Activated naive CD4-positive, alpha-beta T cell treated with anti-CD3 and anti-CD28 coated beads, Interleukin-2, amount 10 ng/mL, durations not matched to agents 7 days and 5 days (primary cell): ENCODE results near the gene ABCA2.

Source experiments
- CTCF ChIA-PET: fragments of 350-600 bp; sonication (Branson Sonifier 250); formaldehyde crosslinking; loops from one replicate; lab custom pipeline; 2021; ENCODE audit warnings: antibody characterized with exemption; lab: Charles Lee
- DNase-seq: peaks from one replicate; pipeline ENCODE4 v3.0.0-alpha.2; 2020
- H3K27ac Mint-ChIP-seq: one replicate; pipeline ENCODE4 v1.8.0; 2021; ENCODE audit warnings: mild to moderate bottlenecking, moderate library complexity, mixed read lengths
- H3K27me3 Mint-ChIP-seq: one replicate; pipeline ENCODE4 v1.8.0; 2021; ENCODE audit warnings: mild to moderate bottlenecking, mixed read lengths
- H3K36me3 Mint-ChIP-seq: one replicate; pipeline ENCODE4 v1.8.0; 2021; ENCODE audit warnings: mixed read lengths
- H3K4me1 Mint-ChIP-seq: one replicate; pipeline ENCODE4 v1.8.0; 2021; ENCODE audit warnings: mixed read lengths
- H3K4me3 Mint-ChIP-seq: one replicate; pipeline ENCODE4 v1.8.0; 2021; ENCODE audit warnings: mild to moderate bottlenecking, moderate library complexity, mixed read lengths
- H3K9me3 Mint-ChIP-seq: one replicate; pipeline ENCODE4 v1.8.0; 2021; ENCODE audit warnings: mixed read lengths

ABCA2 gene

DNA sequence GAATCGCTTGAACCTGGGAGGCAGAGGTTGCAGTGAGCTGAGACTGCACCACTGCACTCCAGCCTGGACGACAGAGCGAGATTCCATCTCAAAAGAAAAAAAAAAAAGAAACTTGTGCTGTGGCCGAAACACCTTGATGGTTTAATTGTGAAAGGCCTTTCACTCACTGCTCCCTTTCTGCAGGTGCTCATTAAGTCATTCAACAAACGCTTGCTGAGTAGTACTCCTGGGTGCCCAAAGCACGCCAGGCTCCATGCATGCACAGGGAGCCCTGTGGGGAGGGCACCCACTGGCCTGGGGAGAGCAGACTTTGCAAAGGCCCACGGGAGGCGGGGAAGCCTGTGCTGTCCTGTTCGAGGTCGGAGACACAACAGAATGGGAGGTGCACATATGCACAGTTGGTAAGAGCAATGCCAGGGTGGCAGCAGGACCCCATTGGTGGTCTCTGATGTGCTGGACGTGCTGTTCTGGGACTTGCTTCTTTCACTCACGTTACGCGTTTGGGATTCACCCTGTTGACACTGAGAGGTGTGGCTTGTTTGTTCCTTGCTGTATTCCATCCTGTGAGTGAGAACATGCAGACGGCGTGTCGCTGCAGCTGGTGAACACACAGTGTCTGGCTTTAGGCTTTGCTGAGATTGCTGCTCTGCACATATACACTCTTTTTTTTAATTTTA lies 28.8 kb upstream of the ABCA2 start:
- H3K27me3 Mint-ChIP-seq: peaks cover 66% of the 10 kb centered on the region
- no peaks in the 10 kb centered on the region for H3K4me1 Mint-ChIP-seq
- H3K9me3 Mint-ChIP-seq: no peaks in the 10 kb centered on the region
- H3K27ac Mint-ChIP-seq: no peak overlapping the region
- no peak for DNase-seq
- CTCF ChIA-PET: interaction anchor here (1.4 to 1.8 kb wide), 4 partner anchors 7 to 12 kb away, joined by 4 to 8 read pairs (median 6); no protein-coding TSS in a partner anchor
- no peaks in the 10 kb centered on the region for H3K36me3 Mint-ChIP-seq
- H3K4me3 Mint-ChIP-seq: no peak overlapping the region

DNA sequence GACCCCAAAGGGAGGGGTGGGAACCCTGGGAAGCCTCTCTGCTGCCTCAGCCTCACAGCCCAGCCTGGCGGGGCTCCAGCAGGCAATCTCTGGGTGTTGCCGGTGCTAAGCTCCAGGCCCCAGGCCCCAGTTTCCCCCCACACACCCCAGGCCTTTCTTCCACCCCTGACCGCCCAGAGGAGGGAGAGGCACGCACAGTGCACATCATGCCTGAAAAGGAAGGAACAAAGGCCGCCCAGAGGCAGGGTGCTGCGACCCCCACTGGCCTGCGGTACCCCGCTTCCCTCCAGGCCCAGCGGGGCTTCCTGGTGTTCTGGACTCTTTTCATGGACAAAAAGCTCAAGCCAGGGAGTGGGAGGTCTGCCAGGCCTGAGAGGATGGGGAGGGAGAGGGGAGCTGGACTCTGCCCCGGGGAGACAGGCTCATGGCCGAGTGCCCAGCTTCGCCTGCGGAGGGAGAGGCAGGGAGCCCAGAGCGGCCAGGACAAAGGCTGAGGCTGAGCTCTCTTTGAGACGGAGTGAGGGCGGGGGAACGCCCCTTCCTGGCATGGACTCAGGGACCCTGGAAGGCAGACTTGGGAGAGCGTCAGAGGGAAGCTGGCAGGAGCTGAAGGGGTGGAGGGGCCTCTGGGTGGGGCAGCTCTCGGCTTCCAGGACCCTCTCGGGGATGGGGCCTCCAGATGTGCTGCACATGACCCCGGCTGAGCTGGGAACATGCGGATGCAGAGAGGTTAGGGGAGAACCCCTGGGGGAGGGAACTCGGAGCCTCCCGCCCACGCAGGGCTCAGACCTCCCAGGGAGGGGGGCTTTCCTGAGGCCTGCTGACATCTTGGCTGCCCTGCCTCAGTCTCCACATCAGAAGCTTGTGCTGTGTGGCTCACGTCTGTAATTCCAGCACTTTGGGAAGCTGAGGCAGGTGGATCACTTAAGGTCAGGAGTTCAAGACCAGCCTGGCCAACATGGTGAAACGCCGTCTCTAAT lies 27.6 kb upstream of the ABCA2 start:
- DNase-seq: no peak
- Mint-ChIP-seq H3K4me1 (no peaks in the 10 kb centered on the region), H3K36me3 (no peaks in the 10 kb centered on the region), H3K27ac (no peak overlapping the region), H3K27me3 (peaks cover 78% of the 10 kb centered on the region), H3K9me3 (no peaks in the 10 kb centered on the region), H3K4me3 (no peak overlapping the region)
- CTCF ChIA-PET: interaction anchor here (1.0 to 1.8 kb wide), 6 partner anchors 8 to 26 kb away, joined by 3 to 8 read pairs (median 6); partner anchors contain the start of gene NPDC1

DNA sequence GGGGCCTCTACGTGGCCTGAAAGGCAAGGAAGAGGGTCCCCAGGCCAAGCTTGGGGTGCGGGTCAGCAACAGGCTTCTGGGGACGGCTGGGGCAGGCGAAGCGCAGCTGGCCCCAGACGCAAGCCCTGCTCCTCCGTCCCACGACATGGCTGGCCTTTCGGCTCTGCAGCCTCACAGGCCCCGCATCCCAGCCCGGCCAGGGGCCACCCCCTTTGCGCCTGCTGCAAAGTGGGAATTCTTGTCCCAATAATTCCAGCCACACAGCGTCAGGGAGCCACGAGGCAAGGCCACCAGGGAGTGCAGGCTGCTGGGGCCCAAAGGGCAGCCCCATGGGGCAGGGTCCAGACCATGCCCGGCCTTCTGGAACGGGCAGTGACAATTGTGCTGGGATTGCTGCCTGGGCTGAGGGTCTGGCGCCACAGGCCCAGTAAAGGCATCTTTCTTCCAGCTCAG lies 26.9 kb upstream of the ABCA2 start:
- CTCF ChIA-PET: interaction anchor here (1.2 to 1.8 kb wide), 5 partner anchors 8 to 26 kb away, joined by 4 to 8 read pairs (median 6); partner anchors contain the start of gene NPDC1
- Mint-ChIP-seq H3K9me3 (no peaks in the 10 kb centered on the region), H3K4me3 (no peak overlapping the region), H3K36me3 (no peaks in the 10 kb centered on the region), H3K27me3 (peaks cover 85% of the 10 kb centered on the region), H3K27ac (no peak overlapping the region), H3K4me1 (peaks cover under 1% of the 10 kb centered on the region)
- no peak for DNase-seq

DNA sequence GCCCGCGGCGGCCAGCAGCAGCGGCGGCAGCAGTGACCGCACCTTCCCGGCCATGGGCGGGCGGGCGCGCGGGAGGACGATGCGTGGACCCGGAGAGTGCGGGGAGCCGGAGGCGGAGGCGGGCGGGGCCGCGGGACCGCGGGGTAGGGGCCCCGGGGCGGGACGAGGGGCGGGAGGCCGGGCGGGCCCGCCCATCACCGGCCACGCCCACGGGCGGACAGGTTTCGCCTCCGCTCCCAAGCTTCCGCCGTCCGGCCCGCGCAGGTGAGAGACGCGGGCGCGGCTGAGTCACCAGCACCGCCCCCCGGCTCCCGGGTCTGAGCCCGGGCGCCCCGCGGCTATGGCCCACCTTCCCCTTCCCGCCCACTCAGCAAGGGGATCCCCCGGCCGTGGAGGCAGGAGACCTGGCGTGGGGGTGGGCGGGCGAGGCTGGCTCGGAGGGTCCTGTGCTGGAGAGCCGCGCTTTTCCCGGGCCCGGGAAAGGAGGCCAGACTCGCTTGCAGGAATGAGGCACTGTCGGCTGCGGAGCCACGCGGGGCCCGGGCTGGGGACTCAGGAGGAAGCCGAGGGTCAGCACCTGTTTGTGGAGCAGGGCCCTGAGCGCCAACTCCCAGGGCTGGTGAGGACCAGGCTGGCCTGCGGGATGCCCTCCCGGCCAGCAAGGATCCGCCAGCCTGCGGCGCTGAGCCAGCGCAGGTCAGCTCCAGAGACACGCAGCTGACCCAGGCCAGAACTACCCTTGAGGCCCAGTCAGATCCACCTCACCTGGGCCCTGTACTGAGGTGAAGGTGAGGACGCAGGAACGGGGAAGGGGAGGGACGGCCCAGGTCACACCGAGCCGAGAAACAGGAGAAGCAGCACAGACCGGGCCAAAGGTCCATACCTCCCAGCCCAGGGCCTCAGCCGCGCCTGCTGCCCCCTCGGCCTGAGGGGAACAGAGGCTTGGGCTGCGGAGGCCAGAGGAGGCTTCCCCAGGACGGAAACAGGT lies 26.2 kb upstream of the ABCA2 start, which contains the start of gene ENTPD2:
Gene ENTPD2, minus strand, starts transcription at position 118 of the 988 bp plus-strand sequence. Its CDS starts 64 bp downstream, at position 54.
- DNase-seq: peak; percentile 69
- no peak within 1 kb of the TSS for H3K27ac Mint-ChIP-seq
- no peak within 1 kb of the TSS for H3K4me3 Mint-ChIP-seq
- peaks cover 89% of the 10 kb centered on the region for H3K27me3 Mint-ChIP-seq
- H3K4me1 Mint-ChIP-seq: peaks cover 6% of the 10 kb centered on the region
- H3K36me3 Mint-ChIP-seq: no peaks in the 10 kb centered on the region
- no peaks in the 10 kb centered on the region for H3K9me3 Mint-ChIP-seq
- CTCF ChIA-PET: interaction anchor here (1.7 kb wide), 1 partner anchor 8 kb away, joined by 5 read pairs; the partner anchor contains the start of gene NPDC1

DNA sequence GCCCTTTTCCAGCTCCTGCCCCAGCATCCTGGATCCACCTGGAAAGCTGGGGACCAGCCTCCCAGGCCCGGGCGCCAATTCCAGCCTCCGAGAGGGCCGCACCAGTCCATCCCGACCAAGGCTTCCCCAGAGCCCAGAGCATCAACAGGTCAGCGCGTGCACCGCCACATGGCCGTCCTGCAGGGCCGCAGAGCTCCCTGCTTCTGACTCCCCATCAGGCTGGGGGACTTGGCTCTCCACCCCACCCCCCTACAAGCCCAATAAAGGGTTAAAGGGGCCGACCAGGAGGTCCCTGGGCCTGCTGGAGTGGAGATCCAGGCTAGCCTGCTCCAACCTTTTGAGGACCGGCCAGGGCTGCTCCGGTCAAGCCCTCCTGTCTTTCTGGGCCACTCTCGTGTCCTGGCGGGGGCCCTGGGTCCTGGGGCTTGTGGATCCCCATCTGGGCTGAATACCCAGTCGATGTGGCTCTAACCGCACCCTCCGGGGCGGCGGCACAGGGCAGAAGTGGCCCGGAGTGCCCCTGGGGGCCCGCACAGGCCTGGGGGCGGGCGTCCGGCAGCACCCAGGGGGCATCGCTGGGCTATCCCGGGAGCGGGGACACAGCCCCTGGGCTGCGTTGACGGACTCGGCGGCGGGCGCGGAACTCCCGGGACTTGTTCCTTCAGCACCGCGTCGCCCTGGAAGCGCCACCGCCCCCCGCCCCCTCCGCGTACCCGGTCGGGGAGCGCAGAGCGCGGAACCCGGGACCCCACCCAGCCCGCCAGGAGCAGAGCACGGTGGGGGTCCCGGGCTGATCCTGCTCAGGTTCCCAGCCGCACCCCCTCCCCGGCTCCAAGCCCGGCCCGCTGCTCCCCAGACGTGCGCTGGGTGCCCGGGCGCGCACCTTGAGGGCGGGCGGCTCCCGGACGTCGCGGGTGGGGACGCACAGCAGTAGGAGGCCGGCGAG lies 25.2 kb upstream of the ABCA2 start:
- no peak overlapping the region for H3K4me3 Mint-ChIP-seq
- no peaks in the 10 kb centered on the region for H3K9me3 Mint-ChIP-seq
- peaks cover 6% of the 10 kb centered on the region for H3K4me1 Mint-ChIP-seq
- no peak overlapping the region for H3K27ac Mint-ChIP-seq
- DNase-seq: no peak
- H3K27me3 Mint-ChIP-seq: peaks cover 91% of the 10 kb centered on the region
- CTCF ChIA-PET: interaction anchor here (0.6 to 2.1 kb wide), 6 partner anchors 11 to 183 kb away, joined by 3 to 11 read pairs (median 3); no protein-coding TSS in a partner anchor
- no peaks in the 10 kb centered on the region for H3K36me3 Mint-ChIP-seq

DNA sequence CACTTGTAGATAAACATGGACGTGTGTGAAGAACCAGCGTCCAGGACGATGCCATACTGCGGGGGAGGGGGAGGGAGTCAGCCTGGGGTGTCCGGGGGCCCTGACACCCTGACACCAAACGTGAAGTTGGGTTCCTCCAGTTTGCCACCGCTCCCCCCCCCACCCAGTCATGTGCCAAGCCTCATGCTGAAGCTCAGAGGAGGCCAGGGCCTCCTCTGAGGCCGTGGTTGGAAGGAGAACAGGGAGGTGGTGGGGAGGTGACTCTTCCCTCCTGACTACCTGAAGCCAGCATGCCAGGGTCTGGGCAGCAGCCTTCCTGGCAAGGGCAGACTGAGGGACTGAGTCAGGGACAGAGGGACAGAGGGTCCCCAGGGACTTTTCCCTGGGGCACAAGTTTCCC lies 24.3 kb upstream of the ABCA2 start:
- CTCF ChIA-PET: interaction anchor here (0.9 to 2.1 kb wide), 5 partner anchors 12 to 184 kb away, joined by 3 to 11 read pairs (median 3); no protein-coding TSS in a partner anchor
- peaks cover 6% of the 10 kb centered on the region for H3K4me1 Mint-ChIP-seq
- H3K27me3 Mint-ChIP-seq: peaks cover 91% of the 10 kb centered on the region
- H3K27ac Mint-ChIP-seq: no peak overlapping the region
- no peaks in the 10 kb centered on the region for H3K36me3 Mint-ChIP-seq
- no peaks in the 10 kb centered on the region for H3K9me3 Mint-ChIP-seq
- DNase-seq: no peak
- H3K4me3 Mint-ChIP-seq: no peak overlapping the region

DNA sequence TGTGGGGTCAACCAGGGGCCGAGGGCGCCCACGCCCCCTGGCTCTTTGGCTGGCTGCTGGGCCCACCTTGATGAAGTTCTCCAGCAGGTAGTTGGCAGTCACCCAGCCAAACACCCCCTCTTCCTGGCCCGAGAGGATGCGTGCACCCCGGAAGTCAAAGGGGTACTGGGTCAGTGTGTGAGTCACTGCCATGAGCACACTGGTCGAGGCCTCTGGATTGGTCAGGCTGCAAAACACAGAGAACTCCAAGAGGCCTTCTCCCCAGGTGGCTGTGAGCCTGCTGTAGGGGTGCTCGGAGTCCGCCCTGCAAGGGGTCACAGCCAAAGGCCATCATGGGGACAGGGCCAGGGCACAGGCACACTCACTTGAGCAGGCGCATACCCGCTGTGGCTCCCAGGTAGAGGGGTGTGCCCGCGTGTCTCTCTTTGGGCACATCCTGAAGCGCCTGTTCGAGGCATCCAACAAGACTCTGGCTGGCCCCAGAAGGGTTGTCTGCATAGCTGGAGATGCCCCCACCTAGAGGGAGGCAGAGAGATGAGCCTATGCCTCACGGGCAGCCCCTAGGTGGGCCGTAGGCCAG lies 23.2 kb upstream of the ABCA2 start:
- peaks cover 92% of the 10 kb centered on the region for H3K27me3 Mint-ChIP-seq
- no peak for DNase-seq
- H3K9me3 Mint-ChIP-seq: no peaks in the 10 kb centered on the region
- no peaks in the 10 kb centered on the region for H3K36me3 Mint-ChIP-seq
- CTCF ChIA-PET: interaction anchor here (0.6 to 5.4 kb wide), 3 partner anchors 13 to 16 kb away, joined by 3 to 103 read pairs (median 11); partner anchors contain the start of gene SAPCD2
- peaks cover 12% of the 10 kb centered on the region for H3K4me1 Mint-ChIP-seq
- no peak overlapping the region for H3K27ac Mint-ChIP-seq
- H3K4me3 Mint-ChIP-seq: no peak overlapping the region

DNA sequence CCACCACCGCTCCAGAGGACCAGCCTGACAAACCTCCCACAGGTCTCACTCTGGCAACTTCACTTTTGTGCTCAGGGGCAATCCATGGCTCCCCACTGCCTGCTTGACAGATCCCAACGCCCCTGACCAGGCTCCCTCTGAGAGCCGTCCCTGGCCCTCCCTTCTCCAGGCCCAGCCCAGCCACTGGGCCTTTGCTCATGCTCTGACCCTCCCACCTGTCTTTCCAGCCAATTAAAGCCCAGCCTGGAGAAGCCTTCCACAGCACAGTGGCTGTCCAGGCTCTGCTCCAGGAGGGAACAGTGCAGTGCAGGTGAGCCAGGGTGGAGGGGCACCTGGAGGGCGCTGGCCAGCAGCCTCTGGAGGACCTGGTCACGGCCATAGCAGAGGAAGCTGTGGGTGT lies 22.5 kb upstream of the ABCA2 start:
- no peak for DNase-seq
- Mint-ChIP-seq H3K27ac (no peak overlapping the region), H3K4me1 (peaks cover 12% of the 10 kb centered on the region), H3K4me3 (no peak overlapping the region), H3K9me3 (no peaks in the 10 kb centered on the region), H3K27me3 (peaks cover 92% of the 10 kb centered on the region), H3K36me3 (no peaks in the 10 kb centered on the region)
- CTCF ChIA-PET: interaction anchor here (0.7 to 5.4 kb wide), 4 partner anchors 17 to 102 kb away, joined by 3 to 103 read pairs (median 6); partner anchors contain the start of genes MAN1B1 and SAPCD2

DNA sequence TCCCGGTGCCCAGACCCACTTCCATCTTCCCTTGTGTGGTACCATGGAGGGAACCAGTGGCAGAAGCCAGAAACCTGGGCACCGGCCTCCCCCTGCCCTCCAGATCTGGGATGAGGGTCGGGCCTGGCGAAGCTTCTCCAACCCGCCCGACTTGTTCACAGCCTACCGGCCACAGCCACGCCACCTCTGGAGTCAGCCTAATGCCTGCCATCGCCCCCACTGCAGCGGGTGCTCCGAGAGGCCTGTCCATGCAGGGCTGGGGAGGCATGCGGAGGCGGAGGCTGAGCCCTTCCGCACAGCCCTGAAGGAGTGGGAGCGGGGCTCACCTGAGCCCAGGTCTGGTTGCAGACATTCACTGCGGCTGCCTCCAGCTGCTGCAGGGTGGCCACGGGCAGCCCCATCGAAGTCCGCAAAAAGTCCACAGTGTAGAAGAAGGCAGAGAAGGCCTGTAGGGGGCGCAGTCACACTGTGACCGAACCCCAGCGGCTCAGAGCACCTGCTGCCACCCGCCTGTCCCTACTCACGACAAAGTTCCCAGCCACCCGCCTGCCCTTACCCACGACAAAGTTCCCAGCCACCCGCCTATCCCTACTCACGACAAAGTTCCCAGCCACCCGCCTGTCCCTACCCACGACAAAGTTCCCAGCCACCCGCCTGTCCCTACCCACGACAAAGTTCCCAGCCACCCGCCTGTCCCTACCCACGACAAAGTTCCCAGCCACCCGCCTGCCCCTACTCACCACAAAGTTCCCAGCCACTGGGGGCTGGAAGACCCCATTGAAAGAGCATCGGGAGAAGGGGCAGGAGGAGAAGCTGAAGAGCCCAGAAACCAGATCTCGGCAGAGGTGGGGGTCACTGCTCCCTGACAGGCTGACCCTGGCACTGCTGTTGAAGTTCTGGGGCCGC lies 21.8 kb upstream of the ABCA2 start:
- CTCF ChIA-PET: interaction anchor here (0.7 to 5.4 kb wide), 7 partner anchors 15 to 139 kb away, joined by 3 to 103 read pairs (median 3); partner anchors contain the start of genes MAN1B1, SAPCD2 and SSNA1
- DNase-seq: peak; percentile 82
- Mint-ChIP-seq H3K4me1 (peaks cover 18% of the 10 kb centered on the region), H3K9me3 (no peaks in the 10 kb centered on the region), H3K27ac (peak overlapping the region; percentile 37), H3K36me3 (no peaks in the 10 kb centered on the region), H3K4me3 (no peak overlapping the region), H3K27me3 (peaks cover 92% of the 10 kb centered on the region)

DNA sequence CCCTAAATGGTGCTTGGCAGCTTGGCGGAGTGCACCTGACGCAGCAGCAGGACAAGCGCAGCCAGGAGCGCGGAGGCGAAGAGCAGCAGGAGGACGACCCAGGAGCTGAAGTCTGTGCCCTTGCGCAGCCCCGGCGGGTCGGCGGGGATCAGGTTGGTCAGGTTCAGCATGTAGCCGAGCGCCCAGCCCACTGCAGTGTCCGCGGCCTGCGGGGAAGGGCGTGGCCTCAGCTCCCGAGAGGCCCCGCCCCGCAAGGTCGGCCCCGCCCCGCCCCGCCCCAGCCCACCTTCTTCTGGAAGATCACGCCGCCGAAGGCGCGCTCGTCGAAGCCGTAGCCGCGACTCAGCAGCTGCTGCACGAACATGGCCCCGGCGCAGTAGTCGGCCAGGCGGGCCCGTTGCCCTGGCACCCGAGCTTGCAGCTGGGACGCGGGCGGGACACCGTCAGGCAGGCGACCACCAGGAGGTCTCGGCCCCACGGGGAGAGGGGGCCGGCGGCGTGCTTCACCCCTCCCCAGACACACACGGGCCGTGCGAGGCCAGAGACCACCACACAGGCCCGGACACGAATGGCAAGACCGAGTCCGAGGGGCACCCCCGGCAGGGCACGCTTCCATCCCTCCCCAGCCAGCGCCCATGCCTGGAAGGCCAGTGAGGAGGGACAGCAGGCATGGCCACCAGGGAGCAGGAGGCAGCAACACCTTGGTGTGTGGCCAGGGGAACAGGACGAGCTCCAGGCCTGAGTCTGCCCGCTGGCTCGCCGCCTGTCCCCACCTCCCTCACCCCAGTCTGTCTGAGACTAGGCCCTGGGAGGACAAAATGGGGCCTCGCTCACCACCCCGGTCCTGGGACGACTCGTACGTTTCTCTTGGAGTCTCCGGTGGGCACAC lies 20.9 kb upstream of the ABCA2 start:
- no peak for DNase-seq
- H3K27me3 Mint-ChIP-seq: peaks cover 95% of the 10 kb centered on the region

More for the DNA sequence above, 20.9 kb upstream of the ABCA2 start:
- CTCF ChIA-PET: interaction anchor here (0.8 to 5.4 kb wide), 4 partner anchors 14 to 140 kb away, joined by 3 to 103 read pairs (median 7); partner anchors contain the start of genes SAPCD2 and SSNA1
- no peaks in the 10 kb centered on the region for H3K9me3 Mint-ChIP-seq
- H3K36me3 Mint-ChIP-seq: no peaks in the 10 kb centered on the region
- no peak overlapping the region for H3K27ac Mint-ChIP-seq
- H3K4me3 Mint-ChIP-seq: no peak overlapping the region
- peaks cover 27% of the 10 kb centered on the region for H3K4me1 Mint-ChIP-seq
